ENCODE measurements around the gene ARHGAP45. TPM values are rescaled to one million over a fixed set of nuclear protein-coding genes. Genes with fewer than 3 reads are reported as not detected.

Gene ARHGAP45
- total RNA-seq, 4 donors from 2014 or later, result 17.8 to 28.3 (median 21.2) TPM

- TF ChIP-seq CTCF (IDR thresholded peaks at IDR 0.05) (no peak), EP300 (IDR thresholded peaks at IDR 0.05) (no peak), POLR2A (IDR thresholded peaks at IDR 0.05; ENCODE audit: low read depth) (no peak), POLR2AphosphoS5 (IDR thresholded peaks at IDR 0.05) (no peak)
- H3K4me1 ChIP-seq, result peaks cover 0 to 3% (median 0%) of the 10 kb centered on the region in 4 donors
- intact Hi-C loops (cut with DNase I), result no loop called here
Measured at GRCh38 chr19:1049800-1050199, 17.2 kb upstream of the ARHGAP45 start.

GRCh38 chr19:1050989-1051788, 15.8 kb upstream of the ARHGAP45 start:
- H3K9me3 ChIP-seq, result peaks cover 0 to 8% (median 7%) of the 10 kb centered on the region in 4 donors
- H3K4me3 ChIP-seq, result no peak overlapping the region
- DNase-seq (ENCODE audit: extremely low spot score), result no peak
- H3K36me3 ChIP-seq, result peaks cover 0 to 18% (median 3%) of the 10 kb centered on the region in 4 donors
- H3K27ac ChIP-seq (replicated peaks in 1 of 4), result no peak overlapping the region
- H3K27me3 ChIP-seq, result no peaks in the 10 kb centered on the region
- peaks cover 0 to 3% (median 0%) of the 10 kb centered on the region in 4 donors for H3K4me1 ChIP-seq
- WGBS, result 80% methylated on average over 15 of the region's 31 CpGs
- intact Hi-C loops (cut with DNase I), result no loop called here
- no peak for TF ChIP-seq EP300 (IDR thresholded peaks at IDR 0.05)
- TF ChIP-seq POLR2AphosphoS5 (IDR thresholded peaks at IDR 0.05), result no peak
- TF ChIP-seq CTCF (IDR thresholded peaks at IDR 0.05), result no peak
- TF ChIP-seq POLR2A (IDR thresholded peaks at IDR 0.05; ENCODE audit: low read depth), result no peak

More at GRCh38 chr19:1049800-1050199, 17.2 kb upstream of the ARHGAP45 start:
- no peak overlapping the region for H3K4me3 ChIP-seq
- H3K9me3 ChIP-seq, result no peaks in the 10 kb centered on the region
- no peak for DNase-seq (ENCODE audit: extremely low spot score)
- WGBS, result 80% methylated on average over 1 of the region's 11 CpGs
- H3K27ac ChIP-seq (replicated peaks in 1 of 4), result no peak overlapping the region
- H3K36me3 ChIP-seq, result peaks cover 0 to 8% (median 3%) of the 10 kb centered on the region in 4 donors
- no peaks in the 10 kb centered on the region for H3K27me3 ChIP-seq

- WGBS, result 92% methylated on average over 17 of the region's 17 CpGs
- intact Hi-C loops (cut with DNase I), result no loop called here
- peaks cover 0 to 3% (median 0%) of the 10 kb centered on the region in 4 donors for H3K4me1 ChIP-seq
- H3K27me3 ChIP-seq, result no peaks in the 10 kb centered on the region
- TF ChIP-seq CTCF (IDR thresholded peaks at IDR 0.05) (no peak), EP300 (IDR thresholded peaks at IDR 0.05) (no peak), POLR2A (IDR thresholded peaks at IDR 0.05; ENCODE audit: low read depth) (no peak), POLR2AphosphoS5 (IDR thresholded peaks at IDR 0.05) (no peak)
- H3K27ac ChIP-seq (replicated peaks in 1 of 4), result no peak overlapping the region
- no peak overlapping the region for H3K4me3 ChIP-seq
- peaks cover 0 to 22% (median 5%) of the 10 kb centered on the region in 4 donors for H3K36me3 ChIP-seq
- DNase-seq (ENCODE audit: extremely low spot score), result no peak
- H3K9me3 ChIP-seq, result peaks cover 0 to 14% (median 12%) of the 10 kb centered on the region in 4 donors
Measured at GRCh38 chr19:1051791-1052190, 15.2 kb upstream of the ARHGAP45 start.

GRCh38 chr19:1052349-1052975, 14.5 kb upstream of the ARHGAP45 start:
- WGBS, result 76% methylated on average over 4 of the region's 5 CpGs

More at GRCh38 chr19:1052349-1052975, 14.5 kb upstream of the ARHGAP45 start:
- intact Hi-C loops (cut with DNase I), result no loop called here
- DNase-seq (ENCODE audit: extremely low spot score), result no peak
- H3K4me1 ChIP-seq, result no peaks in the 10 kb centered on the region
- H3K27ac ChIP-seq (replicated peaks in 1 of 4), result no peak overlapping the region
- H3K36me3 ChIP-seq, result peaks cover 0 to 22% (median 6%) of the 10 kb centered on the region in 4 donors
- H3K27me3 ChIP-seq, result no peaks in the 10 kb centered on the region
- peaks cover 4 to 20% (median 19%) of the 10 kb centered on the region in 4 donors for H3K9me3 ChIP-seq
- TF ChIP-seq POLR2A (IDR thresholded peaks at IDR 0.05; ENCODE audit: low read depth), result no peak
- no peak for TF ChIP-seq EP300 (IDR thresholded peaks at IDR 0.05)
- TF ChIP-seq POLR2AphosphoS5 (IDR thresholded peaks at IDR 0.05), result no peak
- TF ChIP-seq CTCF (IDR thresholded peaks at IDR 0.05), result no peak
- no peak overlapping the region for H3K4me3 ChIP-seq
